C4-2B (cell line): ENCODE measurements around the gene MEIS1.

ENCODE experiments used
- H3K27ac ChIP-seq: fragments of 450-650 bp; 2 replicates; pipeline ENCODE4 v1.5.1; 2017
- CTCF ChIP-seq: fragments of 450-650 bp; conservative IDR thresholded peaks from 2 replicates; pipeline ENCODE4 v1.5.1; 2017; ENCODE audit warnings: mild to moderate bottlenecking
- ZFX ChIP-seq: fragments of 450-650 bp; IDR thresholded peaks from 2 replicates; pipeline ENCODE4 v1.6.1; 2017

MEIS1 gene

DNA sequence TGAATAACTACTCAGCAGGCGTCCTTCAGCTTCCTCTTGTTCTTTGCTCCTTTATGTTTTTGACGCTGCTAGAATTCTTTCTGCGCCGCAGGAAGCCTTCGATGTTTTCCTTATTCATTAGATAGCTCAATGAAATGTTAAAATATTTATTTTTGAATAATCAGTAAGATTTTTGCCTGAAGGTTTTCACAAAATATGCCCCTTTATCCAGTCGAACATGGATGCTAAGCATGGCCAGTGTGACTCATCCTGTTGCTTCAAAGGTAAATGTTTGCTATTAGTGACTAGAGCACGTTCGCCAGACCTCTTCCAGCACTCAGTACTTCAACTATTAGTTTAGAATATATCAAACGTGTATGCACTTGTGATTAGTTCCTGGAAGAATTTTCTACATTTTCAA lies 7.6 kb upstream of the MEIS1 start:
- TF ChIP-seq ZFX = no peak
- no peak for TF ChIP-seq CTCF
- H3K27ac ChIP-seq = no peak overlapping the region

DNA sequence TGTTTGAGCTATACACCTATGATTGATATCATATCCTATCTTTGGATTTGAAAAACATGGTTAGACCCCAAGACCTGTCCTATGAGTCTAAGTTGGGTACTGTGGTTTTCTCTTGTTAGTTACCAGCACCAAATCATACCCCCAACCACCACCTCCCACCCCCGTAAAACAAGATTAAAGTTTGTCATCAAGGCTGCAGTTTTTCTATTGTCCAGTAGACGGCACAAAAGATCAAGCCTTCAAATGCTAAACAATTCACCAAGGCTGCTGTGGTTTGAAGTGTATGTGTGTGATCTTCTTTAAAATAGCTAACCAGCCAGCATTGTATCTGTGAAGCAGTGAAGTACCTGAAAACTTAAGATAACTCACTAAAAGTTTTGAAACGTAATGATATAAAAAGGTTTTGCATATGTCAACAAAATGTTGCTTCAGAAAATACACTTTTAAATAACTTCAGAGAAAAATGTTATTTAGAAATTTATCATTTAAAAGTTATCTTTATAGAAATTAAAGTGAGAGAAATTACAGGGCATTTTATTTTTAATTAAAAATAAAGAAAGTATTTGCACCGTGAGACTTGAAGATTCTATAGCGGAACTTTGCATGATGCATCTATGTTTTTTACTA lies 5.8 kb upstream of the MEIS1 start:
- no peak overlapping the region for H3K27ac ChIP-seq
- TF ChIP-seq CTCF (peak; percentile 85), ZFX (no peak)

GRCh38 chr2:66429693-66430504 lies 5.0 kb upstream of the MEIS1 start:
- no peak for TF ChIP-seq ZFX
- TF ChIP-seq CTCF = no peak
- no peak overlapping the region for H3K27ac ChIP-seq

GRCh38 chr2:66430505-66431273 lies 4.2 kb upstream of the MEIS1 start:
- TF ChIP-seq CTCF (no peak), ZFX (no peak)
- no peak overlapping the region for H3K27ac ChIP-seq

DNA sequence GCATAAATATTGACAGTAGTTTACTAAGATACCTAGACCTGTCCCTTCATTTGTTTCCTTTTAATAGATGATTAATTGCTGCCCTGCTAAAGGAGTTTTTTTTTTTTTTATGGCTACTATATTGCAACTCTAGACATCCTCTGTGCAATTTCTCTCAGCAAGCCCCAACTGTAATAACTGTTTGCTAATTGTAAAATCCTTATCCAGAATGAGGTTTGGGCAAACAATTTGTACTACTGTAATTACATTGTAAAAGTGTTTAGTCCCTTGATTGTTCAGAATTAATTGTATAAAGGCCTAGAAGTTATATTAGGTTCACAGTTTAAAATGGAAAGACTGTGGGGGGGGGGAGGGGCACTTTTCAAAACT lies 3.7 kb upstream of the MEIS1 start:
- no peak overlapping the region for H3K27ac ChIP-seq
- TF ChIP-seq ZFX = no peak
- TF ChIP-seq CTCF = no peak

- TF ChIP-seq ZFX (no peak), CTCF (no peak)
- no peak overlapping the region for H3K27ac ChIP-seq
Measured at GRCh38 chr2:66431846-66432587, 2.9 kb upstream of the MEIS1 start.
